Effector memory CD4-positive, alpha-beta T cell (primary cell): ENCODE results near the gene CD300LB.

Experiments
- DNase-seq, 3 donors: peaks; one replicate each; pipeline ENCODE4 v3.0.0-alpha.2; 2020
- H3K27ac ChIP-seq: 2 replicates; pipeline ENCODE4 v1.7.0; 2013; ENCODE audit warnings: mild to moderate bottlenecking, low read length, moderate library complexity; ENCODE audit not compliant: insufficient read depth, poor library complexity, severe bottlenecking
- H3K27me3 ChIP-seq: replicated peaks from 2 replicates; pipeline ENCODE4 v1.7.0; 2013; ENCODE audit warnings: mild to moderate bottlenecking, low read length; ENCODE audit not compliant: insufficient read depth, control insufficient read depth, poor library complexity, severe bottlenecking
- H3K36me3 ChIP-seq: 2 replicates; pipeline ENCODE4 v1.7.0; 2013; ENCODE audit warnings: mild to moderate bottlenecking, low read length, moderate library complexity; ENCODE audit not compliant: control insufficient read depth, insufficient read depth
- H3K4me1 ChIP-seq: 2 replicates; pipeline ENCODE4 v1.7.0; 2013; ENCODE audit warnings: low read length, mild to moderate bottlenecking; ENCODE audit not compliant: control insufficient read depth, insufficient read depth, poor library complexity, severe bottlenecking
- H3K4me3 ChIP-seq: 2 replicates; pipeline ENCODE4 v1.7.0; 2013; ENCODE audit warnings: low read length, low read depth, mild to moderate bottlenecking; ENCODE audit not compliant: insufficient read depth, poor library complexity, severe bottlenecking
- H3K9me3 ChIP-seq: 2 replicates; pipeline ENCODE4 v1.7.0; 2013; ENCODE audit warnings: mild to moderate bottlenecking, low read length, moderate library complexity; ENCODE audit not compliant: control insufficient read depth

CD300LB gene

DNA sequence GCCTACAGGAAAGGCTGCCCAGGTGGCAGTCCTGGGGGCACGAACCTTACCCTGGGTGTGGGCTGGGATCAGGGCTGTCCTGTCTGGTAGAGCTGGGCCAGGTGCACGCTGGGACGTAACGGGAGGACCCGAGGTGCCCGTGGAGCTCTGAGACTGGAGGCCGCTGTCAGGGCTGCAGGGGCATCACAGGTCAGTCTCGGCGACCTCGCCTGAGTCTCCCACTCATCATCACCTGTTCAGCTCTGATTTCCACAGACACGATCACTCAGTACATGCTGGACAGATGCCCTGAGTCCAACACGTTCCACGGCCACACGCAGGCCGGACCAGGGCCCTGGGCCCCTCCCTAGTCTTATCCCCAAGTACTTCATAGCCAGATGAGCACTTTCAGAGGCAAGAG, 19.3 kb upstream of the CD300LB start:
- Histone ChIP-seq H3K27ac (no peak overlapping the region), H3K36me3 (no peaks in the 10 kb centered on the region), H3K4me1 (no peaks in the 10 kb centered on the region), H3K4me3 (no peak overlapping the region), H3K9me3 (no peaks in the 10 kb centered on the region), H3K27me3 (no peaks in the 10 kb centered on the region)
- no peak for DNase-seq

GRCh38 chr17:74549343-74549742, 18.1 kb upstream of the CD300LB start:
- no peaks in the 10 kb centered on the region for H3K27me3 ChIP-seq

GRCh38 chr17:74547736-74548135, 16.5 kb upstream of the CD300LB start:
- Histone ChIP-seq H3K27ac (no peak overlapping the region), H3K36me3 (no peaks in the 10 kb centered on the region), H3K9me3 (no peaks in the 10 kb centered on the region), H3K27me3 (no peaks in the 10 kb centered on the region), H3K4me3 (no peak overlapping the region), H3K4me1 (no peaks in the 10 kb centered on the region)
- DNase-seq, result no peak

More at GRCh38 chr17:74549343-74549742, 18.1 kb upstream of the CD300LB start:
- H3K4me3 ChIP-seq, result no peak overlapping the region
- H3K9me3 ChIP-seq, result no peaks in the 10 kb centered on the region
- H3K4me1 ChIP-seq, result no peaks in the 10 kb centered on the region
- no peak overlapping the region for H3K27ac ChIP-seq
- no peak for DNase-seq
- no peaks in the 10 kb centered on the region for H3K36me3 ChIP-seq

GRCh38 chr17:74547264-74547663, 16.0 kb upstream of the CD300LB start:
- H3K27me3 ChIP-seq, result no peaks in the 10 kb centered on the region
- no peak overlapping the region for H3K4me3 ChIP-seq
- DNase-seq, result no peak
- no peaks in the 10 kb centered on the region for H3K9me3 ChIP-seq
- no peaks in the 10 kb centered on the region for H3K36me3 ChIP-seq
- no peak overlapping the region for H3K27ac ChIP-seq
- no peaks in the 10 kb centered on the region for H3K4me1 ChIP-seq

GRCh38 chr17:74546586-74546985, 15.3 kb upstream of the CD300LB start:
- H3K4me1 ChIP-seq, result no peaks in the 10 kb centered on the region
- H3K27me3 ChIP-seq, result no peaks in the 10 kb centered on the region

GRCh38 chr17:74545843-74546230, 14.6 kb upstream of the CD300LB start, which contains the start of gene CD300C:
Gene CD300C, minus strand, starts transcription at chr17:74546115. Its CDS starts 333 bp downstream, at chr17:74545782.
- DNase-seq, result no peak

More at GRCh38 chr17:74546586-74546985, 15.3 kb upstream of the CD300LB start:
- no peak for DNase-seq
- no peak overlapping the region for H3K27ac ChIP-seq
- H3K36me3 ChIP-seq, result no peaks in the 10 kb centered on the region
- H3K4me3 ChIP-seq, result no peak overlapping the region
- no peaks in the 10 kb centered on the region for H3K9me3 ChIP-seq

DNA sequence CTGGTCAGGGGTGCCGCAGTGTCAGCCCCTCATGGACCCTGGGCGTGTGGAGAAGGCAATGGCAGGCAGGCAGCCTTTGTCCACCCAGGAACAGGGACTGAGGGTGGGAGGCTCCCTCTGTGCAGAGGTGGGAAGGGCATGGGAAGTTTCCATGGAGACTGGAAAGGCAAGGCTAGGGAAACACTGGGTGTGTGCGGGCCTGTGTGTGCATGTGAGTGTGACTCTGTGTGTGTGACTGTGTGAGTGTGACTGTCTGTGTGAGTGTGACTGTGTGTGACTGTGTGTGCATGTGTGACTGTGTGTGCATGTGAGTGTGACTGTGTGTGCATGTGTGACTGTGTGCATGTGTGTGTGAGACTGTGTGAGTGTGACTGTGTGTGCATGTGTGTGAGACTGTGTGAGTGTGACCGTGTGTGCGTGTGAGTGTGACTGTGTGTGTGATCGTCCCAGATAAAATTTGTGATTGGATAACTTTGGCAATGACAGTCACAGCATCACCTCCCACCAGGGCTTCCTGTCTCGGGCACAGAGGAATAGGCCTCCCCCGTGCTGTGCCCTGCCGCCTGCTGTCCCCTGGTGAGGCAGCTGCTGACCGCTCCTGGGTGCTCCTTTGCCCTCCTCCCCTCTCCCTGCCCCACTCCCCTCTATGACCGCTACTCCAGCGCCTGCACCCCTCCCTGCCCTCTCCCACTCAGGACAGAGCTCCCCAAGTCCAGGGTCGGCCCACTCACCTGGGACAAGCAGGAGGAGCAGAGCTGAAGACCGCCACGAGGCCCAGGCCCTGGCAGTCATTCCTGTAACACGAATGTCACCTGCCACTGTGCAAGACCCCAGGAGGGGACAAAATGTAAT, 13.9 kb upstream of the CD300LB start:
- no peak for DNase-seq
- Histone ChIP-seq H3K4me1 (no peaks in the 10 kb centered on the region), H3K4me3 (no peak overlapping the region), H3K36me3 (no peaks in the 10 kb centered on the region), H3K27ac (no peak overlapping the region), H3K27me3 (no peaks in the 10 kb centered on the region), H3K9me3 (no peaks in the 10 kb centered on the region)

More at GRCh38 chr17:74545843-74546230, 14.6 kb upstream of the CD300LB start, which contains the start of gene CD300C:
- Histone ChIP-seq H3K4me1 (no peaks in the 10 kb centered on the region), H3K4me3 (no peak within 1 kb of the TSS), H3K9me3 (no peaks in the 10 kb centered on the region), H3K36me3 (no peaks in the 10 kb centered on the region), H3K27ac (no peak within 1 kb of the TSS), H3K27me3 (no peaks in the 10 kb centered on the region)

DNA sequence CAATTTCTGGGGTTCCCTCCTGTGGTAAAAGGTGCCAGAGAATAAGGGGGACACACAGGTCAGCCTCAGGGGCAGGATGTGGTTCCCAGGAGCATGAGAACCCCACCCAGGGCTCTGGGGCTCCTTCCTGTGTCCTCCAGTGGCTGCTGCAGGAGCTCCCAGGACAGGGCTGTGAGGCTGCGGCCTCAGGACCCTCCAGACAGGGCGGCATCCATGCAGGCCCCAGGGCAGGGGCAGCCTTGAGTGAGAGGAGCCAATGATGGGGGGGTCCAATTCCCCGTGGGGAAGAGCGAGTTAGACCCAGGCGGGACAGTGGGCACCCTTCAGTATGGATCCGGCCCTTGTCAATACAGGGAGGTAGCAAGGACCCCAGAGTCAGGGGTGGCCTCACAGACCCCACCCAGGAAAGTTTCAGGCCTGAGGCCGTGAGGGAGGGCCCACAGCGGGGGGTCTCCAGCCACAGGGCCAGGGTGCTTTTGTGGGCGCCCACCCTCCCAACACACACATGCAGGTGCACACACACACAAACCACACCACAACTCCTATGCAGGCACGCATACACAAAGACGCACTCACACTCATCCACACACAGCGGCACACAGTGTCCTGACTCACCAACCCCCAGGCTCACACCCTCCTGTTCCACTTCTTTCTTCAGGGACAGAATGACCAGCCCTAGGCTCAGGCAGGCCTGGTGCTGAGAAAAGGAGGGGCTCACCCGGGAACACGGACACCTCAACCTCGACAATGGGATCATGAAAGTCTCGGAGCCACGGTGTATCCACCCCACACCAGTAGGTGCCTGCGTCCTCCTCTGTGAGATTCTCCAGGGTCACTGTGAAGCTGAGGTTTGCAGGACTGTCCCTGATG, 12.9 kb upstream of the CD300LB start:
- no peaks in the 10 kb centered on the region for H3K27me3 ChIP-seq
- H3K36me3 ChIP-seq, result no peaks in the 10 kb centered on the region
- H3K4me1 ChIP-seq, result no peaks in the 10 kb centered on the region
- H3K9me3 ChIP-seq, result no peaks in the 10 kb centered on the region
- no peak overlapping the region for H3K27ac ChIP-seq
- H3K4me3 ChIP-seq, result no peak overlapping the region
- DNase-seq, result no peak

- no peak overlapping the region for H3K4me3 ChIP-seq
- no peaks in the 10 kb centered on the region for H3K4me1 ChIP-seq
- no peak for DNase-seq
- H3K27me3 ChIP-seq, result no peaks in the 10 kb centered on the region
- H3K36me3 ChIP-seq, result no peaks in the 10 kb centered on the region
- H3K9me3 ChIP-seq, result no peaks in the 10 kb centered on the region
- H3K27ac ChIP-seq, result no peak overlapping the region
These were observed 12.1 kb upstream of the CD300LB start for GRCh38 chr17:74543406-74543805.
